Panc1 (cell line): Measurements from ENCODE around the gene TWSG1. TPM values are rescaled to one million over a fixed set of nuclear protein-coding genes. Genes with fewer than 3 reads are reported as not detected.
"Not testable (repeated sequence)": the region's sequence is repeated elsewhere in the genome, so short reads cannot be mapped to it uniquely, and the experiment has no call there.

ENCODE experiments used
- ATAC-seq: fragments of 200-7000 bp; cut with Tn5 transposase; 2 replicates; pipeline ENCODE4 v1.9.1; 2020; ENCODE audit warnings: mild to moderate bottlenecking, moderate library complexity
- BruUV-seq: library from RNA; stranded (reverse); fragments of 400-500 nt; replicated peaks from 2 replicates; lab custom pipeline; 2021; lab: Mats Ljungman, UMichigan
- CTCF ChIA-PET: fragments of 300-600 bp; sonication (Branson Sonifier 250); formaldehyde crosslinking; loops from one replicate; lab custom pipeline; 2022; ENCODE audit warnings: antibody characterized with exemption; lab: Charles Lee
- POLR2A ChIA-PET: fragments of 300-600 bp; sonication (Branson Sonifier 250); formaldehyde crosslinking; loops from one replicate; lab custom pipeline; 2022; ENCODE audit warnings: antibody characterized with exemption; lab: Charles Lee
- DNase-seq: peaks from one replicate; pipeline ENCODE4 v3.0.0-alpha.2; 2010; ENCODE audit warnings: low read depth, low spot score
- H3K27ac ChIP-seq: 2 replicates; pipeline ENCODE4 v1.5.1; 2011; ENCODE audit warnings: mild to moderate bottlenecking, low read length, inconsistent platforms
- H3K27me3 ChIP-seq: fragments of 200-500 bp; sonication (Bioruptor generic); 2 replicates; pipeline ENCODE4 v1.6.0; 2014; ENCODE audit warnings: low read length, inconsistent platforms; ENCODE audit not compliant: control insufficient read depth, insufficient read depth
- H3K36me3 ChIP-seq: fragments of 200-500 bp; sonication (Bioruptor generic); 2 replicates; pipeline ENCODE4 v1.5.1; 2014; ENCODE audit warnings: inconsistent platforms, mild to moderate bottlenecking, low read length, moderate library complexity; ENCODE audit not compliant: control insufficient read depth, insufficient read depth
- H3K4me1 ChIP-seq: 2 replicates; pipeline ENCODE4 v1.5.1; 2011; ENCODE audit warnings: inconsistent platforms, mild to moderate bottlenecking, low read length, moderate library complexity; ENCODE audit not compliant: control insufficient read depth, insufficient read depth
- H3K4me3 ChIP-seq, 2 experiments: 2 replicates each; pipeline ENCODE4 v1.5.1; 2011 to 2012; ENCODE audit warnings: low read depth in 2 of 2, low read length in 2 of 2, mild to moderate bottlenecking in 2 of 2, inconsistent platforms in 1 of 2, moderate library complexity in 1 of 2
- H3K9me3 ChIP-seq: fragments of 200-500 bp; sonication (Bioruptor generic); 2 replicates; pipeline ENCODE4 v1.5.1; 2014; ENCODE audit warnings: low read depth, mild to moderate bottlenecking, inconsistent platforms, low read length, moderate library complexity; ENCODE audit not compliant: control insufficient read depth, insufficient read depth
- CTCF ChIP-seq: fragments of 450-650 bp; IDR thresholded peaks from 2 replicates; pipeline ENCODE4 v1.5.1; 2017; ENCODE audit warnings: mild to moderate bottlenecking
- POLR2AphosphoS5 ChIP-seq: IDR thresholded peaks from 2 replicates; pipeline ENCODE4 v1.6.1; 2012; ENCODE audit warnings: mild to moderate bottlenecking, low read depth, low read length, moderate library complexity
- REST ChIP-seq, 2 experiments: IDR thresholded peaks; 2 replicates each; pipeline ENCODE4 v1.6.1; 2011 to 2012; ENCODE audit warnings: low read depth in 2 of 2, control low read depth in 1 of 2, low read length in 1 of 2, mild to moderate bottlenecking in 1 of 2, moderate library complexity in 1 of 2; ENCODE audit not compliant: insufficient read depth in 1 of 2
- SIN3A ChIP-seq: IDR thresholded peaks from 2 replicates; pipeline ENCODE4 v1.6.1; 2012; ENCODE audit warnings: low read depth, mild to moderate bottlenecking, low read length, moderate library complexity, borderline replicate concordance; ENCODE audit not compliant: insufficient read depth
- TCF7L2 ChIP-seq: IDR thresholded peaks from 2 replicates; pipeline ENCODE4 v1.6.1; 2011; ENCODE audit warnings: mild to moderate bottlenecking, low read depth, low read length, inconsistent platforms
- in situ Hi-C: cut with HindIII; loops from 2 replicates; pipeline ENCODE4 v1.10.0; 2016; ENCODE audit warnings: low sequenced_read_pairs, low pct_unique_long_range_greater_than_20kb
- intact Hi-C: fragments of 100-400 bp; cut with micrococcal nuclease; formaldehyde crosslinking; loops from one replicate; pipeline ENCODE4 v1.10.0; 2022; ENCODE audit not compliant: unreplicated experiment
- total RNA-seq: library from RNA; stranded (reverse); gene quantifications from one replicate; pipeline ENCODE4 v1.2.1, GENCODE V29; 2021; ENCODE audit not compliant: unreplicated experiment

Gene TWSG1
- total RNA-seq, 1 experiment from 2014 or later, result 54.1 TPM

- in situ Hi-C loops, result no loop called here
- POLR2A ChIA-PET, result no interaction called here
- ATAC-seq, result no peak
- CTCF ChIA-PET, result no interaction called here
- Histone ChIP-seq H3K4me1 (no peaks in the 10 kb centered on the region), H3K36me3 (no peaks in the 10 kb centered on the region), H3K27ac (no peak overlapping the region), H3K9me3 (no peaks in the 10 kb centered on the region), H3K27me3 (no peaks in the 10 kb centered on the region), H3K4me3 (no peak overlapping the region)
- BruUV-seq, result no TSS peak
- no peak for TF ChIP-seq REST (IDR thresholded peaks at IDR 0.05; ENCODE audit: insufficient read depth in 1 of 2, low read depth in 2 of 2, low read length in 1 of 2)
- TF ChIP-seq TCF7L2, result no peak
- TF ChIP-seq POLR2AphosphoS5, result no peak
- TF ChIP-seq SIN3A, result no peak
- no peak for TF ChIP-seq CTCF
- intact Hi-C loops, result no loop called here
- DNase-seq, result no peak
Measured at GRCh38 chr18:9447334-9447733, 112.8 kb downstream of the TWSG1 start.

- DNase-seq, result no peak
- Histone ChIP-seq H3K9me3 (no peaks in the 10 kb centered on the region), H3K27me3 (no peaks in the 10 kb centered on the region), H3K4me1 (no peaks in the 10 kb centered on the region), H3K27ac (no peak overlapping the region), H3K4me3 (no peak overlapping the region), H3K36me3 (no peaks in the 10 kb centered on the region)
- TF ChIP-seq REST (IDR thresholded peaks at IDR 0.05; ENCODE audit: insufficient read depth in 1 of 2, low read depth in 2 of 2, low read length in 1 of 2) (no peak), TCF7L2 (no peak), CTCF (no peak), SIN3A (no peak), POLR2AphosphoS5 (no peak)
- CTCF ChIA-PET, result no interaction called here
- no TSS peak for BruUV-seq
- in situ Hi-C loops, result no loop called here
- ATAC-seq, result peak; percentile 62; the same call in 1 of the 2 replicates
- POLR2A ChIA-PET, result no interaction called here
- intact Hi-C loops, result no loop called here
Measured at GRCh38 chr18:9449600-9450414, 115.2 kb downstream of the TWSG1 start.

GRCh38 chr18:9450920-9451319 lies 116.3 kb downstream of the TWSG1 start:
- CTCF ChIA-PET, ATAC-seq, in situ Hi-C loops: not testable (repeated sequence)

More at GRCh38 chr18:9450920-9451319, 116.3 kb downstream of the TWSG1 start:
- intact Hi-C loops, H3K36me3 ChIP-seq, H3K9me3 ChIP-seq, H3K27ac ChIP-seq, H3K4me1 ChIP-seq, H3K27me3 ChIP-seq, DNase-seq, H3K4me3 ChIP-seq, POLR2A ChIA-PET, BruUV-seq: not testable (repeated sequence)
